Activated T-cell treated with anti-CD3 and anti-CD28 coated beads, Interleukin-2, amount 50 U/mL, for 72 hours (primary cell): ENCODE results near the gene LYSMD1. TPM values are rescaled to one million over a fixed set of nuclear protein-coding genes. Genes with fewer than 3 reads are reported as not detected.
"Not testable (repeated sequence)": the region's sequence is repeated elsewhere in the genome, so short reads cannot be mapped to it uniquely, and the experiment has no call there.

Experiments
- ATAC-seq, 2 donors: fragments of 150-1000 bp; cut with Tn5 transposase; replicated peaks in 1 of 2; 2 replicates each; pipeline ENCODE4 v1.10.0; 2021; ENCODE audit warnings: moderate library complexity in 2 of 2, mild to moderate bottlenecking in 1 of 2
- DNase-seq, 2 donors: peaks; one replicate each; pipeline ENCODE4 v3.0.0; 2021 to 2022; ENCODE audit warnings: mixed read lengths in 1 of 2
- H3K27ac Mint-ChIP-seq: one replicate; pipeline ENCODE4 v1.8.0; 2022; ENCODE audit warnings: mild to moderate bottlenecking, moderate library complexity, mixed read lengths
- H3K27me3 Mint-ChIP-seq: one replicate; pipeline ENCODE4 v1.8.0; 2022; ENCODE audit warnings: low read depth, mixed read lengths
- H3K36me3 Mint-ChIP-seq, 2 donors: one replicate each; pipeline ENCODE4 v1.8.0; 2022; ENCODE audit warnings: mixed read lengths in 2 of 2, mild to moderate bottlenecking in 1 of 2; ENCODE audit not compliant: insufficient read depth in 2 of 2
- H3K4me1 Mint-ChIP-seq: one replicate; pipeline ENCODE4 v1.8.0; 2022; ENCODE audit warnings: low read depth, mixed read lengths
- H3K4me3 Mint-ChIP-seq, 2 donors: one replicate each; pipeline ENCODE4 v1.8.0; 2022; ENCODE audit warnings: mild to moderate bottlenecking in 2 of 2, mixed read lengths in 2 of 2, moderate library complexity in 2 of 2
- H3K9me3 Mint-ChIP-seq, 2 donors: one replicate each; pipeline ENCODE4 v1.8.0; 2022; ENCODE audit warnings: mixed read lengths in 2 of 2
- total RNA-seq, 2 donors: library from RNA; stranded (reverse); gene quantifications; one replicate each; pipeline ENCODE4 v1.2.3, GENCODE V29; 2022

The LYSMD1 gene
- total RNA-seq, 2 donors from 2014 or later, result 5.2 to 6.1 TPM

DNA sequence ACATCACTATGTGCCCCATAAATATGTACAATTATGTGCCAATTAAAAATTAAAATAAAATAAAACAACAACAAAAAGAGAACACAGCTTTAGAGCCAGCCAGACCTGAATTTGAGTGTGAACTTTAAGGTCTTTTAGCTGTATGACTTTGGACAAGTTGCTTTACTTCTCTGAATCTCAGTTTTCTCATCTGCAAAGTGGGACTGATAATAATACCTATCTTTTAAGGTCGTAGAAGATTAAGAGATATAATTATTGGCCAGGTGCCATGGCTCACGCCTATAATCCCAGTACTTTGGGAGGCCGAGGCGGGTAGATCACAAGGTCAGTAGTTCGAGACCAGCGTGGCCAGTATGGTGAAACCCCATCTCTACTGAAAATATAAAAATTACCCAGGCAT, 27.6 kb upstream of the LYSMD1 start:
- ATAC-seq (no peak), DNase-seq (no peak)
- Mint-ChIP-seq H3K36me3 (peaks cover 5 to 8% of the 10 kb centered on the region in 2 donors), H3K9me3 (no peaks in the 10 kb centered on the region), H3K4me3 (no peak overlapping the region), H3K27me3 (no peaks in the 10 kb centered on the region), H3K27ac (no peak overlapping the region), H3K4me1 (peaks cover 37% of the 10 kb centered on the region)

DNA sequence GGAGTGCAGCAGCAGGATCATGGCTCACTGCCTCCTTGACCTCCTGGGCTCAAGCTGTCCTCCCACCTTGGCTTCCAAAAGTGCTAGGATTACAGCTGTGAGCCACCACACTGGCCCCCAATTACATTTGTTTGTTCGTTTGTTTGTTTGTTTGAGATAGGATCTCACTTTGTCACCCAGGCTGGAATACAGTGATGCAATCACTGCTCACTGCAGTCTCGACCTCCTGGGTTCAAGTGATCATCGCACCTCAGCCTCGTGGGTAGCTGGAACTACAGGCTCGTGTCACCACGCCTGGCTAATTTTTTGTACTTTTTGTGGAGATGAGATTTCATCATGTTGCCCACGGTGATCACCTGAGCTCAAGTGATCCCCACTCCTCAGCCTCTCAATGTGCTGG, 26.3 kb upstream of the LYSMD1 start:
- Mint-ChIP-seq H3K27ac (no peak overlapping the region), H3K4me3 (peak overlapping the region in 1 of 2 donors; percentile 18), H3K9me3 (no peaks in the 10 kb centered on the region)

DNA sequence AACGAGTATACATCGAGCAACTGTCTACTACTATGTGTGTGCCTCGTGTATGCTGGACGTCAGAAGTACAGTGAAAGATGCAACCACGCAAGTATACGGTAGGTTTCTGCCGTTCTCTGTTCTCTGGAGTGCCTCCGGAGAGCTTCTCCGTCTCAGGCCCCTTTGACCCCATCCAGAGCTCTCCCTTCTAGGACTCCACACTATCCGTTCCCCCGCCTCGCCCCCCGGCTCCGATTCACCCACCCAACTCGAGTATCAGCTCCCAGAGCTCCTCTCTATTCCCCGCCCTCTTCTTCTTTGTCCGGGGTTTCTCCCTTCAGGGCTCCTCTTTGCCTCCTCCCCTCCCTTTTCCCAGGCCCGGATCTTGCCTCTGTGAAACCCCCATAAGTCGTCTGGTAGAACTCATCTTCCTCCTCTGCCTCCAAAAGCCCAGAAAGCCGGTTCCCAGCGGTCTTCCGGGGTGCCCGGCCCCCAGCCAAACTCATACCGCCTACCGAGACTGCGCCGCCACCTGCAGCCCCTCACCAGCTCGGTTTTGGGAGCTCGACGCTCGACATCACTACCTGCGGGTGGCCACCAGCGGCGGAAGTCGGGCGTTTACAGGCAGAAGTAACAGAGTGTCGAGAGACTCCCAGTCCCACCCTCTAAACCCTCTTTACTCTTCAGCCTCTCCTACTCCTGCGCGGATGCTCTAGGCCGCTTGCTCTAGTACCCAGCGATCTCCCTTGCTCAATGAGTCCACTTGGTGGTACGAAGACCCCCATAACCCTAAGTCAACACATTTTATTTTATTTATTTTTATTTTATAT, 24.1 kb upstream of the LYSMD1 start, which contains the start of gene VPS72:
TSS of gene VPS72 (minus strand) at position 561 of the 809 bp plus-strand sequence. CDS start at position 485, 76 bp downstream.
- peak within 1 kb of the TSS; percentile 98 for H3K27ac Mint-ChIP-seq

More for the DNA sequence above, 26.3 kb upstream of the LYSMD1 start:
- no peak for ATAC-seq
- no peak for DNase-seq
- Mint-ChIP-seq H3K27me3 (no peaks in the 10 kb centered on the region), H3K36me3 (peaks cover 3 to 6% of the 10 kb centered on the region in 2 donors), H3K4me1 (peaks cover 36% of the 10 kb centered on the region)

DNA sequence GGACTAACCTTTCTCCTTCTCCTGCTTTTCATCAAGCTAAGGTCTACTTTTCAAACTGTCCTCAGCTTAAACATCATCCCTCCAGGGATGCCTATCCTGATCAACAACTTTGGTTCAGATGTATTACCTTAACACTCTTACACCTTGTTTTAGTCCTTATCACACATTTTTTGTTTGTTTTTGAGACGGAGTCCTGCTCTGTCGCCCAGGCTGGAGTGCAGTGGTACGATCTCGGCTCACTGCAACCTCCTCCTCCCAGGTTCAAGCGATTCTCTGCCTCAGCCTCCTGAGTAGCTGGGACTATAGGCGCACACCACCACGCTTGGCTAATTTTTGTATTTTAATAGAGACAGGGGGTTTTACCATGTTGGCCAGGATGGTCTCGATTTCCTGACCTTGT, 23.0 kb upstream of the LYSMD1 start:
- not testable (repeated sequence) for H3K9me3 Mint-ChIP-seq, ATAC-seq, DNase-seq, H3K27me3 Mint-ChIP-seq
- Mint-ChIP-seq H3K36me3 (peaks cover 7 to 18% of the 10 kb centered on the region in 2 donors), H3K27ac (peak overlapping the region; percentile 51), H3K4me3 (peak overlapping the region; percentile 99), H3K4me1 (peaks cover 30% of the 10 kb centered on the region)

More for the DNA sequence above, 24.1 kb upstream of the LYSMD1 start, which contains the start of gene VPS72:
- peak; percentile 99 for ATAC-seq
- Mint-ChIP-seq H3K36me3 (peaks cover 3 to 13% of the 10 kb centered on the region in 2 donors), H3K9me3 (no peaks in the 10 kb centered on the region), H3K4me3 (peak within 1 kb of the TSS; percentile 99), H3K27me3 (no peaks in the 10 kb centered on the region), H3K4me1 (peaks cover 30% of the 10 kb centered on the region)
- DNase-seq, result peak; percentile 86 to 92

DNA sequence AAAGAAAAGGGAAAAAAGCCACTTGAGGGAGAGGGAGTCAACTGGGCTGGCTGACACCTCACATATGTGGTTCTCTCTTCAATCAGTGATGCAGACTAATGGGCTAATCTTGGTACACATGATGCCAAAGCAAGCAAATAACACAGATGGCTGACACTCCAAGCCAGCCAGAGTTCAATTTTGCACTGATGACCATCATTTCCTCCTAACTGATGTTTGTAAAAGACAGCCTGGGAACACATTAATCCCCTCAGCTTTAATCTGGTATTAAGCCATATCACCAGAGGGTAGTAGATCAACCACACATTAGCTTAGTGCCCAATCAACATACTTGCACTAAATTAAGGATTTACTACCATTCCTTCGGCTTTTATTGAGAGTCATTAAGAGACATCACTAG, 21.5 kb upstream of the LYSMD1 start:
- peaks cover 30% of the 10 kb centered on the region for H3K4me1 Mint-ChIP-seq

GRCh38 chr1:151184211-151184610, 18.5 kb upstream of the LYSMD1 start:
- DNase-seq (no peak), ATAC-seq (no peak)
- Mint-ChIP-seq H3K4me3 (no peak overlapping the region), H3K27me3 (no peaks in the 10 kb centered on the region), H3K36me3 (peaks cover 14 to 34% of the 10 kb centered on the region in 2 donors), H3K9me3 (no peaks in the 10 kb centered on the region), H3K27ac (no peak overlapping the region), H3K4me1 (peaks cover 16% of the 10 kb centered on the region)

More for the DNA sequence above, 21.5 kb upstream of the LYSMD1 start:
- Mint-ChIP-seq H3K27me3 (no peaks in the 10 kb centered on the region), H3K27ac (no peak overlapping the region), H3K4me3 (no peak overlapping the region), H3K9me3 (no peaks in the 10 kb centered on the region), H3K36me3 (peaks cover 12 to 28% of the 10 kb centered on the region in 2 donors)
- no peak for DNase-seq
- no peak for ATAC-seq

- ATAC-seq (no peak), DNase-seq (no peak)
- Mint-ChIP-seq H3K27me3 (no peaks in the 10 kb centered on the region), H3K4me3 (no peak overlapping the region), H3K4me1 (no peaks in the 10 kb centered on the region), H3K27ac (peak overlapping the region; percentile 62), H3K9me3 (no peaks in the 10 kb centered on the region), H3K36me3 (peaks cover 13 to 27% of the 10 kb centered on the region in 2 donors)
These were observed 10.9 kb upstream of the LYSMD1 start for GRCh38 chr1:151176514-151177045.

GRCh38 chr1:151175863-151176262, 10.2 kb upstream of the LYSMD1 start, which contains the start of gene TMOD4:
Gene TMOD4 (minus strand): TSS chr1:151175981. CDS start chr1:151174875, 1,106 bp downstream.
- no peaks in the 10 kb centered on the region for H3K4me1 Mint-ChIP-seq

DNA sequence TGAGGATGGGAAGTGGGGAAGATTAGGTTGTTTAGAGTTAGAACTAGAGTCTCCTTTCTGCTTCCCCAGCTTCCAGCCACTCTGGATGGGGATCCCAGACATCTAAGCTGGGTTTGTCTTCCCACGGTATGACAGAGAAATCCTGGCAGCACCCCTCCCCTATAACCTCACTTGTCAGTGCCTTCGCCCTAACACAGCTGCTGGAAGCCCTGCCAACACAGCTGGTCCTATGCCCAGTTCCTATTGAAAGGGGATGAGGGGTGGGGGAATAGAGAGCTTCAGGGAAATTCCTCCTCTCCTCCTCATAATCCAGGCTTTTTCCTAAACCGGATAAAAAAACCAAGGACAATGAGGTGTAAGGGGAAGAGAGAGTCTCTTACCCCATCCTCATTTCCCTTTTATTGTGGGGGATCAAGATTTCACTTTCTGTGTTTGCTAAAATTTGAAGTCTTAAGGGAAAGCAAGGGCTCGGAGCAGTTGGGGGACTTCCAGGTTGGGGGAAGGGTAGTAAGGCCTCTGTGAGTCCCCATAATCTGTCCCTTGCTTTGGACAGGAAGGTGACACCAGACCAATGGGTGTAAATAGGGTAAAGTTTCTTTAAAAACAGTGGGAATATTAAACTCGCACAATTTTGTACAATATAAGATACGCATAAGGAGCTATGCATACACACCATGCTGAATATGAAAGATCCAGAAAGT, 9.5 kb upstream of the LYSMD1 start:
- Mint-ChIP-seq H3K36me3 (peaks cover 8 to 17% of the 10 kb centered on the region in 2 donors), H3K9me3 (no peaks in the 10 kb centered on the region), H3K4me3 (no peak overlapping the region), H3K27ac (peak overlapping the region; percentile 40), H3K27me3 (no peaks in the 10 kb centered on the region), H3K4me1 (no peaks in the 10 kb centered on the region)
- ATAC-seq (no peak), DNase-seq (no peak)

More at GRCh38 chr1:151175863-151176262, 10.2 kb upstream of the LYSMD1 start, which contains the start of gene TMOD4:
- DNase-seq, result no peak
- Mint-ChIP-seq H3K27ac (peak within 1 kb of the TSS; percentile 62), H3K4me3 (no peak within 1 kb of the TSS), H3K9me3 (no peaks in the 10 kb centered on the region), H3K36me3 (peaks cover 11 to 21% of the 10 kb centered on the region in 2 donors), H3K27me3 (no peaks in the 10 kb centered on the region)
- ATAC-seq, result peak; percentile 41 to 52

GRCh38 chr1:151171190-151171589, 5.5 kb upstream of the LYSMD1 start:
- no peaks in the 10 kb centered on the region for H3K9me3 Mint-ChIP-seq
- DNase-seq (no peak), ATAC-seq (no peak)
- H3K27ac Mint-ChIP-seq, result no peak overlapping the region
- peaks cover 20% of the 10 kb centered on the region for H3K4me1 Mint-ChIP-seq
- H3K27me3 Mint-ChIP-seq, result no peaks in the 10 kb centered on the region
- H3K4me3 Mint-ChIP-seq, result no peak overlapping the region
- H3K36me3 Mint-ChIP-seq, result peaks cover 4 to 11% of the 10 kb centered on the region in 2 donors

- H3K4me3 Mint-ChIP-seq, result peak overlapping the region; percentile 87 to 91
- H3K9me3 Mint-ChIP-seq, result no peaks in the 10 kb centered on the region
- H3K27ac Mint-ChIP-seq, result peak overlapping the region; percentile 21
- ATAC-seq, result no peak
- no peak for DNase-seq
- H3K4me1 Mint-ChIP-seq, result peaks cover 51% of the 10 kb centered on the region
- no peaks in the 10 kb centered on the region for H3K27me3 Mint-ChIP-seq
- peaks cover 9 to 16% of the 10 kb centered on the region in 2 donors for H3K36me3 Mint-ChIP-seq
These were observed 1.4 kb upstream of the LYSMD1 start for GRCh38 chr1:151167116-151167515.

- Mint-ChIP-seq H3K4me3 (peak overlapping the region; percentile 87 to 91), H3K27ac (peak overlapping the region; percentile 94), H3K9me3 (no peaks in the 10 kb centered on the region), H3K36me3 (peaks cover 9 to 16% of the 10 kb centered on the region in 2 donors), H3K27me3 (no peaks in the 10 kb centered on the region), H3K4me1 (peaks cover 57% of the 10 kb centered on the region)
- ATAC-seq (peak in 1 of 2 donors; percentile 8), DNase-seq (no peak)
These were observed 829 bp upstream of the LYSMD1 start for GRCh38 chr1:151166505-151166956.
